Measurements from ENCODE around the gene FN1.

FN1 gene

DNA sequence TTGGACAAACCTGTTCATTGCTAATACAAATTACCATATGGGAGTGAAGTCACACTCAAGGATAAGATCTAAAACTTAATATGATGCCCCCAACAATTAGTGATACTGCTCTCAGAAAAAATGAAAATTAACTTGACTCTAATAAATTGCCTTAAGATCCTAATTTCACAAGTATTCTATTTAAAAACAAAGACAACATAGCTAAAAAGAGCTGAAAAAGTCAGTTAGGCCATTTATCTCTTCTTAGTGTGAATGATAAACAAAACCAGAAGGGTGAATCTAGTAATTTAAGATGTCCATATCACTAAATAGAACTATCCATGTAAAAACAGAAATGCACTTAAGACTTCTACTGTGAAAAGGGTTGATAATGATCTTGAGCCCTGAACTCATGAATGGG lies 53.4 kb downstream of the FN1 start:
- no peak for DNase-seq

- no peak for DNase-seq
These were observed 53.9 kb downstream of the FN1 start for GRCh38 chr2:215382011-215382410.

DNA sequence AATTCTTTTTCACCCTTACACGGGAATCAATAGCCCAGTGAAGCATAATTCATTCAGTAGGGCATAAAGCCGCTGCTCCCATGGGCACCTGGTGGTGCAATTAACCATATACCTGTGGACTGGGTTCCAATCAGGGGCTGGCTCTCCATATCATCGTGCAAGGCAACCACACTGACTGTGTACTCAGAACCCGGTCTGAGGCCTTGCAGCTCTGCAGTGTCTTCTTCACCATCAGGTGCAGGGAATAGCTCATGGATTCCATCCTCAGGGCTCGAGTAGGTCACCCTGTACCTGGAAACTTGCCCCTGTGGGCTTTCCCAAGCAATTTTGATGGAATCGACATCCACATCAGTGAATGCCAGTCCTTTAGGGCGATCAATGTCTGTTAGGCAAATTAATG lies 55.2 kb downstream of the FN1 start:
- DNase-seq: no peak

DNA sequence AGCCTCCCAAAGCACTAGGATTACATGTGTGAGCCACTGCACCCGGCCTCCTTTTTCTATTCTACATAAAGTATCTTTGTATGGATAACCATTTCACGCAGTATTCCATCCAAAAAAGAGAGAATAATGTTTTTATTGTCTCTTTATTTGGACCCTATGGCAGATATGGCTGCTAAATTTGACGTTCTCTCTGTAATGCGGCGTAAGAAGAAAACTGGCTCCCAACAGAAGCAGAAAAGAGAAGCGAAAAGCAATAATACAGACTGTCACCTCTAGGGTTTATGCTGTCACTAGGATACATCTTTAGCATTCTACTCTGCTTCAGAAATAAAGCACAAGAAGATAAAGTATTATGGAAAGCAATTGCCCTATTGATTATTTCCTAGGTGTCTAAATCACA lies 55.9 kb downstream of the FN1 start:
- no peak for DNase-seq

DNA sequence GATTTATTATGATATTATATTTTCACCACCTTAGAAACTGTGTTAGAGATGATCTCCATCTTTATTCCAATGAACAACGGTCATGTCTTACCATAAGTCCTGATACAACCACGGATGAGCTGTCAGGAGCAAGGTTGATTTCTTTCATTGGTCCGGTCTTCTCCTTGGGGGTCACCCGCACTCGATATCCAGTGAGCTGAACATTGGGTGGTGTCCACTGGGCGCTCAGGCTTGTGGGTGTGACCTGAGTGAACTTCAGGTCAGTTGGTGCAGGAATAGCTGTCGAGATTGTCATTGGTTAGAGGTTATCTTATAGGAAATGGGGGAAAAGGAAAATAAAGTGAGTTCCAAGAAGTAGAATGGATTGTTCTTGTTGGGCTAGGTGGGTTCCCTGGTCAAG lies 56.8 kb downstream of the FN1 start:
- DNase-seq: no peak

DNA sequence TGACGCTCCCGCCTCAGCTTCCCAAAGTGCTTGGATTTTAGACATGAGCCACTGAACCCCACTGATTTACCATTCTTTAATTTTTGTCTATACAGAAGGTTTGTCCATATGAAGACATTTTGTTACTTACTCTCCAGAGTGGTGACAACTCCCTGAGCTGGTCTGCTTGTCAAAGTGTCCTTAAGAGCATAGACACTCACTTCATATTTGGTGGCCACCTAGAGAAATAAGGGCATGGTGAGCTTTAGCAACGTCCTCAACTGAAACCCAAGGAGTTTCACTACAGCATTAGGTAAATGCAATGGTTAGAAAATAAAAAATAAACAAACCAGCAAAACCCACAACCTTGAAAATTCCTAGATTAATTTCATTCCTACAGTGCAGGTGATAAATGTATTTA lies 57.8 kb downstream of the FN1 start:
- no peak for DNase-seq

- DNase-seq: no peak
These were observed 58.6 kb downstream of the FN1 start for GRCh38 chr2:215377283-215377682.

DNA sequence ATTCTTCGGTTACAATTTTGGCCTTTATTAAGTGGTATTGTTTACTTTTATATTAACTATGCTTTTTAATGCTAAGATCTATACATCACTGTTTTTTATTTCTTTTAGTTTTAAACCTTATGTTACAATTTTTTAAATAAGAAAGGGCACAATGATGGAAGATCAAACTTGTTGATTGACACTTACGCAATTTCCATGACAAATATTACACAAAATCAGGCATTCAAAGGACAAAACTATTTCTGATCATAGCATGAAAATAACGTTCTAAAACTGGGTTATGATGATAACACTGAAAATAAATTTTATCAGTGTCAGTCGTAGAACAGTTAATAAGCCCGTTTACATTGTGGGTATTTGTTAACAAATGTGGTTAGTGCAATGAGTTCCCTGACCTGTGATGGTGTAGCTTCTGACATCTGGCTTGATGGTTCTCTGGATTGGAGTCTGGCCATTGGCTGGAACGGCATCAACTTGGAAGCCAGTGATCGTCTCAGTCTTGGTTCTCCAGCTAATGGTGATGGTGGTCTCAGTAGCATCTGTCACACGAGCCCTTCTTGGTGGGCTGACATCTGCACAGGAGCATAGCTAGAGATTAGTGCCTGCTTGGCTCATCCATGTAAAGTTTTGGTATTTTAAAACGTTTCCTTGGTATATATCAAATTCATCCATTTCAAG lies 59.6 kb downstream of the FN1 start:
- no peak for DNase-seq

GRCh38 chr2:215375467-215375830 lies 60.4 kb downstream of the FN1 start:
- no peak for DNase-seq

GRCh38 chr2:215374642-215375466 lies 61.0 kb downstream of the FN1 start:
- no peak for DNase-seq

DNA sequence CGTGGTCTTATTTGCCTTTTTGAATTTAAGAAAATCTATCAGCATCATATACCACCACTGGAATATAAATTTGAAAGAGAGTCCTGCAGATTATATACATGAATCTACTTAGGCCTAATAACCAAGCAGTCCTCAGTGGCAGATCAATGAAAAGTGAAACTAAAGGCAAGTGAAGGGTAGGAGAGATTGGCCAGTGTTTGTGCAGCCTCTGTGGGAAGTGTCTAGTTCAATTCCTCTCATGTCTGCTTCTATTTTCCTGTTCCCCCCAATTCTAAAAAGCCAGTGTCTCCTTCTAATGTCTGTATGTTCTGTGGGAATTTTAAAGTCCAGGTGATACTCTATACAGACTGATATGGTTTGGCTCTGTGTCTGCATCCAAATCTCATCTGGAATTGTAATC lies 61.9 kb downstream of the FN1 start:
- DNase-seq: no peak

DNA sequence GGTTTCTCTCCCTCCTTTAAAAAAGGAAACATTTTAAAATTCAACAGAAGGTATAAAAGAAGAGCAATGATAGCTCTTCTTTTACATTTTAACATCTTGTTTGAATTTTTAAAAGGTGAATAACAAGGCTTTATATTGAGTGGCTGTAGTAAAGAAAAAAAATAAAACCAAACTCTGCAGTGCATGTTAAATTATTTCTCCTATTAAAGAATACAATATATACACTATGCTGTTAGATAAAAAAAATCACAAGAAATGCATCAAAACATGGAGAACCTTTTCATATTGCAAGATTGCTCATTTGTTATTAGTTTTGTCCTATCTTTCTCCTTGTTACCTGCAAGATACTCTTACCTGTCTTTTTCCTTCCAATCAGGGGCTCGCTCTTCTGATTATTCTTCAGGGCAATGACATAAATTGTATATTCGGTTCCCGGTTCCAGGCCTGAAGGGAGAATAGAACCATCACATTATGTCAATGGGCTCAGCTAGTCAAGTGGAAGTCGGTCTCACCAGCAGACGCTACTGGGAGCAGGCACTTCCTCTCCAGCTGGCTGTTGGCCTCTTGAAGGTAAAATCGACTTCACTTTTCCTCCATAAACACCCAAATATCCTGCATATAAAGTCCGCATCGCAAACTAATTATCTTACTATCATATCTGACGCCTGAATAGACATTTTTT lies 62.8 kb downstream of the FN1 start:
- no peak for DNase-seq

GRCh38 chr2:215371915-215372897 lies 63.7 kb downstream of the FN1 start:
- DNase-seq: no peak

DNA sequence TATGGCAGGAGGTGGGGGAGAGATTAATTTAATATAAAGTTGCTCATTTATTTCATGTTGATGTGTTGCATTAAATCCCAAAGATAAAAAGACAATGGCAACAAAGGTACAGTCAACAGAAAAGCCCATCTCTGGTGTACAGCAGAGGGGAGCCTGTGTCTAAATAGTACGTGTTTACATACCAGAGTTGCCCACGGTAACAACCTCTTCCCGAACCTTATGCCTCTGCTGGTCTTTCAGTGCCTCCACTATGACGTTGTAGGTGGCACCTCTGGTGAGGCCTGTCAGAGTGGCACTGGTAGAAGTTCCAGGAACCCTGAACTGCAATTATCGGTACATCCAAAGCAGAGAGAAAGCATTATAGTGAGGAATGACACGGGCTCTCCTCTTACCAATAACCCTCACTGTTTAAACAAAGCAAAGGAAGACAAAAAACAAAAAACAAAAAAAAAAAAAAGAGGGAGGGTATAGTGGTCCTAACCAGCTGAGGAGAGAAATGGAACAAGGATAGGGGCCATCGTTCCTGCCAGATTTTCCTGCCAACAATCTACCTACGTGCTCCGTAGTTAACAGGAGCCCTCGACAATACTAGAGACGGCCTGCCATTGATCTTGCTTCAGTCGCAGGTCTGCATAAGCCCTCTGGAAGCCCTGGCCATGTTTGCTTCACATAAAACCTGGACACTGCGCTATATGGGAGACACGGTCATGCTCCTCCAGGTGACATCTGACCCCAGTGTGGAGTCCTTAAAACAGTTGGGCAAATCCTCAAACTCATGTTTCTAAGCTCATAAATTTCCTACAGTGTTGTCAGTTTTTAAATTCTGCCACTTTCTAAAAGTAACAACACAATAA lies 65.5 kb downstream of the FN1 start:
- no peak for DNase-seq

DNA sequence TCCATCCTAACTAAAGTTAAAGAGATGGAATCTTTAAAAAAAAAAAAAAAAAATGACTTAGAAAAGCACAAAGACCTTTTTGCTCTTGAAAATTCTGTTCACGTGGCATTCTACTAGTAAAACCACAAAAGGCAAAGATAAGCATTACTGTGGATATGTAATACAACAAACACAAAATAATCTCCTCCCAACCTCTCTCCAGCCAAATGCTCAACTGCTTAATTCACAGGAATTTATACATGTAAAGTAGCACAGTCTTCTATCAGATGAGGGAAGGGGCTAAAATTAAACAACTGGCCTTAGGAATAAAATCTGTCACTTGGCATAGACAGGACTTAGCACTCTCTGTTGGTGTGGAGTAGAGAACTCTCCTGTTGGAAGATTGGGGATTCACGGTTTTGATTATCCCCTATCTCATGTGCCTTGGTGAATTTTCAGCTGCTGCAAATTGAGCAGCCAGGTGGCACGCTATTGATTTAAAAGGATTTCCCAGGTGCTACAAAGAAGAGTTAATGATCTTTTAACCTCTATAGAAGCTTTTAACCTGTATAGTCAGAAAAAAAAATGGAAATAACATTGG lies 66.6 kb downstream of the FN1 start:
- no peak for DNase-seq

GRCh38 chr2:215368493-215368809 lies 67.4 kb downstream of the FN1 start:
- DNase-seq: no peak

GRCh38 chr2:215367662-215368492 lies 68.0 kb downstream of the FN1 start:
- no peak for DNase-seq

DNA sequence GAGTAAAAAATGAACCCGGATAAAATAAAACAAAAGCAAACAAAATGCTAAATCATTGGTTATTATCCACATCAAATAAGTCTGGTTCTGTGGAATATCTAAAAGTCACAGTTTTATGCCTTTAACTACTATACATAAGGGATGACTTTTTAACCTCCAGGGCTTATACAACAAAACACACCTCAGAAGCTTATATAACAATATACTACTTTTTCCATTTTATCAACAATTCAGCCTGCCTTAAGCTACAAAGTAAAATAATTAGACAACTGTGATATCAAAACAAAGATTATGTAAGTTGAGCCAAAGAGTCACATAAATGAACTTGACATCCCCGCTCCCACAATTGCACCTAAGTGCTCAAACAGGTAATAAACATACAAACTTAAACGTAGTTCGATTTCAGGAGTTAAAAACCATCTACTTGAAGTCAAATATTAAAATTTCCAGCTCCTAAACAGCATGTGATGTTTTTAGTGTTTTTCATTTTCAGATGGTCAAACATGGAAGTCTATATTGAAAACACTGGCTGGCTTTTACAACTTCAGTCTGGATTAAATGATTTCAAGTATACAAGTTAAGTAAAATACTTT lies 69.3 kb downstream of the FN1 start:
- DNase-seq: no peak

- no peak for DNase-seq
These were observed 70.6 kb downstream of the FN1 start for GRCh38 chr2:215365184-215365658.
